SJSA1 (cell line): Measurements from ENCODE around the gene TXNRD2. TPM values are rescaled to one million over a fixed set of nuclear protein-coding genes. Genes with fewer than 3 reads are reported as not detected.

Experiments used
- DNase-seq, 2 experiments: peaks; one replicate each; pipeline ENCODE4 v3.0.0-alpha.2; 2015 to 2020; ENCODE audit warnings: low spot score in 2 of 2, low read depth in 1 of 2
- H3K27ac ChIP-seq: fragments of 250-450 bp; sonication (Bioruptor Pico); 2 replicates; pipeline ENCODE4 v1.5.1; 2020; ENCODE audit warnings: mild to moderate bottlenecking, moderate library complexity
- H3K27me3 ChIP-seq: fragments of 250-450 bp; sonication (Bioruptor Pico); replicated peaks from 2 replicates; pipeline ENCODE4 v1.5.1; 2020; ENCODE audit warnings: mild to moderate bottlenecking, moderate library complexity
- H3K36me3 ChIP-seq: fragments of 250-450 bp; sonication (Bioruptor Pico); 2 replicates; pipeline ENCODE4 v1.5.1; 2020; ENCODE audit warnings: mild to moderate bottlenecking
- H3K4me1 ChIP-seq: fragments of 250-450 bp; sonication (Bioruptor Pico); replicated peaks from 2 replicates; pipeline ENCODE4 v1.6.1; 2021; ENCODE audit warnings: mild to moderate bottlenecking
- H3K4me3 ChIP-seq: fragments of 250-450 bp; sonication (Bioruptor Pico); 2 replicates; pipeline ENCODE4 v1.5.1; 2020; ENCODE audit warnings: mild to moderate bottlenecking
- H3K9me3 ChIP-seq: fragments of 250-450 bp; sonication (Bioruptor Pico); replicated peaks from 2 replicates; pipeline ENCODE4 v1.5.1; 2020; ENCODE audit warnings: mild to moderate bottlenecking
- total RNA-seq: library from RNA; depleted of rRNA; stranded (reverse); fragments of >200 nt; shearing (Covaris generic); gene quantifications from 2 replicates; pipeline ENCODE4 v1.2.3, GENCODE V29; 2014

TXNRD2 gene
- total RNA-seq, 1 experiment from 2014 or later, result 42.5 TPM

DNA sequence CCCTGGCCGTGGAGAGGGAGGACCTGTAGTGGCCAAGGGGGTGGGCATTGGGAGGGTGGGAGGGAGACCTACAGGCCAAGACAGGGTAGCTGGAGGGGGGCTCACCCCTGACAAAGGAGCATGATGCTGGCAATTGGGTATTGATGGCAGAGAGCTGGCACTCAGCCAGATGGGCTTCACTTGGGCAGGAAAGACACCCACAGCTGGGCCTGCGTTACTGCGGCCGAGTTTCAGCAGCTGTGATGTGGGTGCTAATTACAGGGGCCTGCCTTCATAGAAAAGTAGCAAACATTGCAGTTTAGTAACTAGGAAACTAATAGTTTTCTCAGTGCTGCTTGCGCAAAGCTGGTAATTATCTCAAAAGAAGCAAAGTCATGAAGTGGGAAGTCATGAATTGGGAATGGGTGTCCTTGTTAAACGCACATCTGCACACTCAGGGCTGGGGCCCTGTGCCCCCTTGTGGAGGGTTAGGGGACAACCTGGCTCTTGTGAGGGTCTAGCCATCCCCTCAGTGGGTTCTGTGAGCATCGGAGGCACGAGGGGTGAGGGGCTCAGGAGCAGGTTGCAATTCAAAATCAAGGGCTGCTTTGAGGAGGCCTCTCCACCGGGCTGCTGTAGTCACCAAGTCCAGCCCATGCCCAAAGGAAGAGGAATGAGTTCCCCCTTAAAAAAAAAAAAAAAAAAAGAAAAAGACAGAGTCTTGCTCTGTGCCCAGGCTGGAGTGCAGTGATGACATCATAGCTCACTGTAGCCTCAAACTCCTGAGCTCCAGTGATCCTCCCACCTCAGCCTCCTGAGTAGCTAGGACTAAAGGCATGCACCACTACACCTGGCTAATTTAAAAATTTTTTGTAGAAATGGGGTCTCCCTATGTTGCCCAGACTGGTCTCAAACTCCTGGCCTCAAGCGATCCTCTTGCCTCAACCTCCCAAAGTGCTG lies 24.4 kb upstream of the TXNRD2 start:
- Histone ChIP-seq H3K36me3 (peaks cover 82% of the 10 kb centered on the region), H3K27me3 (no peaks in the 10 kb centered on the region), H3K27ac (no peak overlapping the region), H3K9me3 (no peaks in the 10 kb centered on the region), H3K4me3 (no peak overlapping the region), H3K4me1 (no peaks in the 10 kb centered on the region)
- no peak for DNase-seq

DNA sequence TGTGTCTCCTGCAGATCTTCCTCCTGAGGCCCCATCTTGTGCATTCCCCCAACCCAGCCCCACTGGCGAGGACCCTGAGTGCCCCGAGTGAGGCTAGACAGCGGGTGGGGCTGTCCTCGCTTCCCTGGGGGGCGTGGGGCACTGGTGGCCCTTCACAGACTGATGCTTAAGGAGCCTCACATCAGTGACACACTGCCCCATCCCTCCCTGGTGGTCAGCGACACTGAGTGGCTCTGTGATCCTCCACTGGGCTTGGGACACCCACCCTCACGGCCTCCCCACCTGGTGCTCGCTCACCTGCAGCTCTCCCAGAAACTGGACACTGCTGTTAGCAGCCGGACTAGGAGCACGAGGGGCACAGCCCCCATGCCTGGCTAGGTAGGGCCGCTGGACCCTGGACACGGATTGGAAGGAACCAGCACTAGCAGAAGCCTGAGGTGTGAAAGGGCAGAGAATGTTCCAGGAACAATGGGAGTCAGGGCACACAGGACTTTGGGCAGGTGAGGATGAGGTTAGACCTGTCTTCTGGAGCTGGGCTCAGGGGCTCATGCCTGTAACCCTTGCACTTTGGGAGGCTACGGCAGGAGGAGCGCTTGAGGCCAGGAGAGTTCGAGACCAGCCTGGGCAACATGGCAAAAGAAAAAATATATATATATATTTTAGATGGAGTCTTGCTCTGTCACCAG lies 23.2 kb upstream of the TXNRD2 start:
- Histone ChIP-seq H3K36me3 (peaks cover 79% of the 10 kb centered on the region), H3K4me1 (no peaks in the 10 kb centered on the region), H3K27me3 (no peaks in the 10 kb centered on the region), H3K27ac (no peak overlapping the region), H3K9me3 (no peaks in the 10 kb centered on the region), H3K4me3 (no peak overlapping the region)
- DNase-seq, result no peak

DNA sequence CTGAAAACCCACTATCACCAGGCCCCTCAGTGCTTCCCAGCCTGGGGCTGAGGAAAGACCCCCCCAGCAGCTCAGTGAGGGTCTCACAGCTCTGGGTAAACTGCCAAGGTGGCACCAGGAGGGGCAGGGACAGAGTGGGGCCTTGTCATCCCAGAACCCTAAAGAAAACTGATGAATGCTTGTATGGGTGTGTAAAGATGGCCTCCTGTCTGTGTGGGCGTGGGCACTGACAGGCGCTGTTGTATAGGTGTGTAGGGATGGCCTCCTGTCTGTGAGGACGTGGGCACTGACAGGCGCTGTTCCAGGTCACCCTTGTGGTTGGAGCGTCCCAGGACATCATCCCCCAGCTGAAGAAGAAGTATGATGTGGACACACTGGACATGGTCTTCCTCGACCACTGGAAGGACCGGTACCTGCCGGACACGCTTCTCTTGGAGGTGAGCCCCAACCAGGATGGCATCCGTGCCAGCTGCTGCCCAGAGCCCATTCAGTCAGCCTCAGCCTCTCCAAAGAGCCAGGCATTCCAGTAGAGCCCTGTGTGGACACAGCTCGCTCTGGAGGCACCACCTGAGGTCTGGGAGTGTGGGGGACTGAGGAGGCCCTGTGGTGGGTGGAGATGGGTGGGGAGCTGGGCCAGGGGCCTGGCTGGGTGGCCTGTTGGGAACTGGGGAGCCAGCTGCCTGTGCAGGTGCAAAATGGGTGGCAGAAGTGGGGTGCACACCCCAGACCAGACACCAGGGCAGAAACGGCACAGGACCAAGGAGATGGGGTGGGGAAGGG lies 22.4 kb upstream of the TXNRD2 start:
- Histone ChIP-seq H3K27ac (no peak overlapping the region), H3K36me3 (peaks cover 73% of the 10 kb centered on the region)
- no peak for DNase-seq

DNA sequence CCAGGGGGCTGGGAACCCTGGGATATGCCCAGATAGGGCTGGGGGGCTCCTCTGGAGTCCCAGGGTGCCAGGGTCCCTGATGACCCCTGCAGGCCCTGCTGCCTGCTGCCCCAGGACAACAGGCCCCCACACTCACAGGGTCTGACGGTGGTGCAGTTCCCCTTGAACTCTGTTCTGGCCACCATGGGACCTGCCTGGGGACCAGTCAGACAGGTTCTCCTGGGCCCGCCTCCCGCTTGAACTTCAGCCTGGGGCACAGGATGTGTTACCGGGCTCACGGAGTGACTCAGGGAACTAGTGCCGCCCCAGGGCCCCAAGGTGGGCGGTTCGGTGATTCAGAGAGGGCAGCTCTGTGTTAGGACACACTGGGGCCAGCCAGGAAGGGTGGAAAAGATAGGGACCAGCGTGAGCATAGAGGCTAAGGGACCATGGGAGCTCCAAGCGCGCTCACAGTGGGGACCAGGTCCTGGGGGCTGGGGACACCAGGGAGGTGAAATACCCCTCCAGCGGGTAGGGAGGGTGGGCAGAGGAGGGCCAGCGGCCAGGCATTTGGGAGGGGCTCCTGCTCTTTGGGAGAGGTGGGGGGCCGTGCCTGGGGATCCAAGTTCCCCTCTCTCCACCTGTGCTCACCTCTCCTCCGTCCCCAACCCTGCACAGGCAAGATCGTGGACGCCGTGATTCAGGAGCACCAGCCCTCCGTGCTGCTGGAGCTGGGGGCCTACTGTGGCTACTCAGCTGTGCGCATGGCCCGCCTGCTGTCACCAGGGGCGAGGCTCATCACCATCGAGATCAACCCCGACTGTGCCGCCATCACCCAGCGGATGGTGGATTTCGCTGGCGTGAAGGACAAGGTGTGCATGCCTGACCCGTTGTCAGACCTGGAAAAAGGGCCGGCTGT lies 21.5 kb upstream of the TXNRD2 start:
- no peak for DNase-seq
- no peaks in the 10 kb centered on the region for H3K9me3 ChIP-seq
- H3K4me1 ChIP-seq, result no peaks in the 10 kb centered on the region
- no peak overlapping the region for H3K27ac ChIP-seq
- H3K4me3 ChIP-seq, result no peak overlapping the region
- no peaks in the 10 kb centered on the region for H3K27me3 ChIP-seq
- peaks cover 70% of the 10 kb centered on the region for H3K36me3 ChIP-seq

More for the DNA sequence above, 22.4 kb upstream of the TXNRD2 start:
- Histone ChIP-seq H3K4me1 (no peaks in the 10 kb centered on the region), H3K4me3 (no peak overlapping the region), H3K9me3 (no peaks in the 10 kb centered on the region), H3K27me3 (no peaks in the 10 kb centered on the region)

DNA sequence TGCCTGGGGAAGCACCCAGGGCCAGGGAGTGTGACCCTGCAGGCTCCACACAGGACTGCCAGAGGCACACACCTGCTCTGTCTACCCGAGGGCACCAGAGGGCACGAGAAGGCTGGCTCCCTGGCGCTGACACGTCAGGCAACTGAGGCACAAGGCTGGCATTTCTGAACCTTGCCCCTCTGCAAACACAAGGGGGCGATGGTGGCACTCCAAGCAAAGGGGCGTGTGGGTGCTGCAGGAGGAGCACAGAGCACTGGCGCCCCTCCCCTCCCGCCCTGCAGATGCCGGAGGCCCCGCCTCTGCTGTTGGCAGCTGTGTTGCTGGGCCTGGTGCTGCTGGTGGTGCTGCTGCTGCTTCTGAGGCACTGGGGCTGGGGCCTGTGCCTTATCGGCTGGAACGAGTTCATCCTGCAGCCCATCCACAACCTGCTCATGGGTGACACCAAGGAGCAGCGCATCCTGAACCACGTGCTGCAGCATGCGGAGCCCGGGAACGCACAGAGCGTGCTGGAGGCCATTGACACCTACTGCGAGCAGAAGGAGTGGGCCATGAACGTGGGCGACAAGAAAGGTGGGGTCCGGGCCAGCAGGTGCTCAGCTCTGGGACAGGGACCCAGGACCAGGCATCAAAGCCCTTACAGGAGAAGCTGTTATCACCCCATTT lies 20.8 kb upstream of the TXNRD2 start:
- no peaks in the 10 kb centered on the region for H3K27me3 ChIP-seq
- peak; percentile 33 to 78 for DNase-seq
- H3K4me1 ChIP-seq, result no peaks in the 10 kb centered on the region
- H3K4me3 ChIP-seq, result no peak overlapping the region
- peaks cover 62% of the 10 kb centered on the region for H3K36me3 ChIP-seq
- no peaks in the 10 kb centered on the region for H3K9me3 ChIP-seq
- no peak overlapping the region for H3K27ac ChIP-seq

DNA sequence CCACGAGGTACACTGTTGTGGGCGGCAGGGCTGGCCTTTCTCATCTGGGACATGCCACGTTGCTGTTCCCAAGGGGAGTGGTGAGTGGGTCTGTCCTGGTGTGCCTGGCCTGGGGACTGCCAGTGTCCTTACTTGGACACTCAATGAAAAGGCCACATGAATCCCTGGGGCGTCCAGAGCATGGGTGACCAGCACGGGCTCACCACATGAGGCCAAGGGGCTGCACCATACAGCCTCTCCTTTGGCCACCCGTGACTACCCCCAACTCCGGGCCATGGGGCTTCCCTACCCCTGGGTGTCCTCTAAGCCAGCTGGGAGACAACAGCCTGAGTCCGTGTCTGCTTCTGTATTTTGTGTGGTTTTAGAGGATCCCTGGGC lies 20.2 kb upstream of the TXNRD2 start:
- Histone ChIP-seq H3K4me3 (no peak overlapping the region), H3K36me3 (peaks cover 59% of the 10 kb centered on the region), H3K4me1 (no peaks in the 10 kb centered on the region), H3K27me3 (no peaks in the 10 kb centered on the region), H3K9me3 (no peaks in the 10 kb centered on the region), H3K27ac (no peak overlapping the region)
- DNase-seq, result no peak

DNA sequence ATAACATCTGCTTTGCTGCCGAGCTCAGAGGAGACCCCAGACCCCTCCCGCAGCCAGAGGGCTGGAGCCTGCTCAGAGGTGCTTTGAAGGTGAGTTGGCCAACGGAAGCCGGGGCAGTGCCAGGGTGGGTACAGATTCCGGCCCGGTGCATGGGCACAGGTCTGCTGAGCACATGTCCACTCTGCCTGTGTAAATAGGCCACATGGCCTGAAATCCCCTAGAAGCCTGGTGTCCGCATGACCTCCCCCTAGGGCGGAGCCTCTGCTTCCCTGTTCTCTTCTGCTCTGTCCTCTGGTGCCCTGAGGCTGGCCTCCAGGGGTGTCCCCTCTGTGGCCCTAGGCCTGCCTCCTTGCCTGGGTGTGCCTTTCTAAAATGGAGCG lies 19.6 kb upstream of the TXNRD2 start:
- Histone ChIP-seq H3K27me3 (no peaks in the 10 kb centered on the region), H3K9me3 (no peaks in the 10 kb centered on the region), H3K4me1 (no peaks in the 10 kb centered on the region), H3K36me3 (peaks cover 54% of the 10 kb centered on the region), H3K27ac (no peak overlapping the region), H3K4me3 (no peak overlapping the region)
- DNase-seq, result no peak

DNA sequence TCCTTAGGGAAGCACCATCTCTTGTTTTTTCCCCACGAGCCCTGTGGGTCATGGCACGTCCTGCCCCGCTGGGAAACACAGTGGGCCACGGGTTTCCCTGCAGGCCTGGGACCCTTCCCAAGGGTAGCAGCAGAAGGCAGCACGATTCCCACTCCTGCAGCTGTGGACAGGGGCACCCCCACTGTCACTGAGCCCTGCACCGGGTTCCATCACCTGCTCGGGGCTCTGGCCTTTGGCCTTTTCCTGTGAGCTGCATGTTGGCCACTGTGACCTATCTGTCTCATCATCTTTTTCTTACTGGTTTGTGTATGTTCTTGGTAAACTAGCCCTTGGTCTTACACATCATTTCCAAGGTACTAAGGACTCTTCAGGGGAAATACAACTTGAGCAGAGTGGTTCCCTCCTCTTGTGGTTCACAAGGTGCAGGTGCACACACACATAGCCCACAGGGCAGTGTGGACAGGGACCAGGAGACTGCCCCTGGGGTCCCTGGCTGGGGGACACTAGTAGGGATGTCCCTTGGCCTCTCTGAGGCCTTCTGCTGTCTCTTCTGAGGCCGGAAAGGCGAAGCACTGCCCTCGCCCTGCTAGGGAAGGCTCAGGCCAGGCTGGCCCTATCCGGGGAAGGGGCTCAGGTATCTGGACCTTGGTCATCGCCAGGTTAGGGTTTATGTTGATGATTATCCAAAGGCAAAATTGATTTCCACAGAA lies 19.0 kb upstream of the TXNRD2 start:
- H3K27me3 ChIP-seq, result no peaks in the 10 kb centered on the region
- H3K27ac ChIP-seq, result no peak overlapping the region
- no peaks in the 10 kb centered on the region for H3K4me1 ChIP-seq
- no peak for DNase-seq
- peaks cover 51% of the 10 kb centered on the region for H3K36me3 ChIP-seq
- H3K4me3 ChIP-seq, result no peak overlapping the region
- no peaks in the 10 kb centered on the region for H3K9me3 ChIP-seq

DNA sequence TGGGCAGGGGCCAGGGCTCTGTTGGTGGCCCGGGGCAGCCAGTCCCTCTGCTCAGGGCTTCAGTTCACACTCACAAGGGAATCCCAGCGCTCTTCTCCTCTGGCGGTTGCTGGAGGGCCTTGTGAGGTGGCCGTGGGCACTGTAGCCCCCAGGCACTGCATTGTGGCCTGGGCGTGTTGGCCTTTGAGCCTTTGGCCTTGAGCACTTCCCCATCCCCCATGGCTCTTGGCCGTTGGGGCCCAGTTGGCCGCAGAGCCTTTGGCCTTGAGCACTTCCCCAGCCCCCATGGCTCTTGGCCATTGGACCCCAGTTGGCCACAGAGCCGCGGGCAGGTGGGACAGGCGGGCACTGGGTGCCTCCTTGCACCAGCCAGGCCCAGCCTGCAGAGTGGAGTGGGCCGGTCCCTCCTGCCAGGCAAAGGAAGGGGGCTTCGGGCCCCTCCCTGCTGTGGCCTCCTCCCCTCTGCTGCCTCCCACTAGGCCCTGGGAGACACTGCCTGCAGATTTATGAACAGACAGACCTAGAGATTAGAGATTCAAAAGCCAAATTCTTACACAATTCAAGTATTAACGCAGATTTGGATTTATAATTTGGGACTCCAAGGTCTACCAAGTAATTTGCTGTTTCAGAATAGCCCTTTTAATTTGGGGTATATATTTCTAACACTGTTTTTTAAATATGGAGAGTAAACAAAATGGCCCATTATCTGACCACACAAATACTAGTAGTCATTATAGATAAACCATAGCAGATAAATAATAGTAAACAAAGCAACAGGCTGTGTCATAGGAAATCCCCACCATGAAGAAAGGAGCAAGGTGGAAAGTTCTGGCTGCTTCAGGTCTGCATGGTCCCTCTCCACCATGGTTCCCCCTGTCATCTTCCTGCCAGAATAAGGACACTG lies 18.2 kb upstream of the TXNRD2 start:
- no peak for DNase-seq
- H3K36me3 ChIP-seq, result peaks cover 57% of the 10 kb centered on the region
- no peaks in the 10 kb centered on the region for H3K9me3 ChIP-seq
- H3K27ac ChIP-seq, result no peak overlapping the region
- H3K27me3 ChIP-seq, result no peaks in the 10 kb centered on the region
- H3K4me1 ChIP-seq, result no peaks in the 10 kb centered on the region
- no peak overlapping the region for H3K4me3 ChIP-seq

DNA sequence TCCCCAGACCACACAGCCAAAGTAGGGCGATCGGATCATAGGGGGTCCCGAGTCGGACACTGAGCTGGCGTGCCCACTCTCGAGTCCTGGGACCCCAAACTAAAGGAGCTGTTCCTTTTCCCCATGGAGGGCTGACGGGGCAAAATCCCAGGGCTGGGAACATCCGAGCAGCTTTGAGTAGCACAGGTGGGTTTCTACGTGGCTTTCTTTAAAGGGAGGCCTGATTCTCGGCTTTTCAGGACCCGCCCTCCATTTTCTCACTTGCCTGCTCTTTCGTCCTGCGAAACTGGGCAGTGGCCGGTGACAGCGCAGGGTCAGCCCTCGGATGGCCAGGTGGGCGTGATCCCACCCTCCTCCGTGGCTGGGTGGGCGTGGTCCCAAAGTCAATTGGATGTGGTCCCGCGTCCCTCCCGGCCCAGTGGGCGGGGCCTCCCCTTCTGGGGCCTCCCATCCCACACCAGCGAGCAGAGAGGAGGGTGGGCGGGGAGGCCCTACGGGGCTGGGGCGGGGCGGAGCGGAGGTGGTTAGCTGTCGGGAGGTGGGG lies 17.5 kb upstream of the TXNRD2 start:
- no peak overlapping the region for H3K27ac ChIP-seq
- peaks cover 55% of the 10 kb centered on the region for H3K36me3 ChIP-seq
- no peak overlapping the region for H3K4me3 ChIP-seq
- no peaks in the 10 kb centered on the region for H3K4me1 ChIP-seq
- no peak for DNase-seq
- H3K27me3 ChIP-seq, result no peaks in the 10 kb centered on the region
- no peaks in the 10 kb centered on the region for H3K9me3 ChIP-seq
